Suprapubic skin (tissue), 4 donors: Measurements from ENCODE around the gene ANGEL2.

Source experiments
- CTCF ChIP-seq, 2 donors: fragments of 200-600 bp in 1 of 2; fragments of 450-650 bp in 1 of 2; sonication (generic) in 1 of 2; IDR thresholded peaks; one replicate each; pipeline ENCODE4 v1.5.1; 2016 to 2019; ENCODE audit warnings: antibody characterized with exemption in 2 of 2, mild to moderate bottlenecking in 1 of 2, moderate library complexity in 1 of 2
- EP300 ChIP-seq: sonication (generic); formaldehyde crosslinking; IDR thresholded peaks from one replicate; pipeline ENCODE4 v1.6.1; 2017; ENCODE audit warnings: antibody characterized with exemption
- POLR2A ChIP-seq, 2 donors: fragments of 450-650 bp; IDR thresholded peaks; one replicate each; pipeline ENCODE4 v1.6.1; 2017; ENCODE audit warnings: antibody characterized with exemption in 2 of 2, mild to moderate bottlenecking in 2 of 2, moderate library complexity in 2 of 2
- POLR2AphosphoS5 ChIP-seq, 3 donors: sonication (generic); formaldehyde crosslinking; IDR thresholded peaks; one replicate each; pipeline ENCODE4 v1.6.1; 2017; ENCODE audit warnings: antibody characterized with exemption in 3 of 3

DNA sequence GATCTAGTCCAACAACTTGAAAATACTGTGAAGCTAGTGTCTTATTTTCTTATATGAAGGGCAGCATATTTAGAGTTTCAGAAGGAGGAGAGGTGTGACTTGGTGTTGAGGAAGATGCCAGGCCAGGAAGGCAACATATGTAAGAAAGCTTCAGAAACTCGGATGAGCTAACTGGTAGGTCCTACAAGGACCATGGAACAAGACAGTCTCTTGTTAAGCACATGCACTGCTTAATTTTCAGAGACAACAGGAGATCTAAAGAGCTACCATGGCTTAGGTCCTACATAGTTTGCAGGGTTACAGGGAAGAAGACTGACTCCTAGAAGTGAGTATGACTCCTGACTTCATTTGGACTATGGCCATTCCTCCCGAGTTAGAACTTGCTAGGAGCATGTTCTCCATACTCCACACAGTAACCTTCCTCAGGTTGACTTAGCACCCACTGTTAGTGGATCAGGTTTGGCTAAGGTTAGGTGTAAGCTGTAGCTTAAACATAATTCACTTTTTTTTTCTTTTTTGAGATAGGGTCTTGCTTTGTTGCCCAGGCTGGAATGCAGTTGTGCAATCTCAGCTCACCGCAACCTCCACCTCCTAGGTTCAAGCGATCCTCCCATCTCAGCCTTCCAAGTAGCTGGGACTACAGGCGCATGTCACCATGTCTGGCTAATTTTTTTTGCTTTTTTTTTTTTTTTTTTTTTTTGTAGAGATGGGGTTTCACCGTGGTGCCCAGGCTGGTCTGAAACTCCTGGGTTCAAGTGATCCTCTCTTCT, 31.0 kb downstream of the ANGEL2 start:
- TF ChIP-seq CTCF (IDR thresholded peaks at IDR 0.05) (no peak), POLR2A (IDR thresholded peaks at IDR 0.05) (no peak), POLR2AphosphoS5 (IDR thresholded peaks at IDR 0.05) (no peak), EP300 (no peak)
